Esophagus squamous epithelium (tissue), 4 donors: ENCODE measurements around the gene PBRM1.
A peak's percentile ranks its signal among the peaks of the same experiment; 100 is the strongest.

Experiments
- CTCF ChIP-seq, 6 experiments: fragments of 450-650 bp in 4 of 6; fragments of 200-600 bp in 2 of 6; sonication (generic) in 2 of 6; IDR thresholded peaks; one replicate each; pipeline ENCODE4 v1.5.1; 2016 to 2019; ENCODE audit warnings: antibody characterized with exemption in 6 of 6, mild to moderate bottlenecking in 4 of 6, moderate library complexity in 4 of 6
- POLR2A ChIP-seq, 4 donors: fragments of 450-650 bp; IDR thresholded peaks; one replicate each; pipeline ENCODE4 v1.6.1; 2017; ENCODE audit warnings: antibody characterized with exemption in 4 of 4, mild to moderate bottlenecking in 4 of 4, moderate library complexity in 3 of 4

GRCh38 chr3:52705438-52705687 lies 19.6 kb upstream of the PBRM1 start:
- TF ChIP-seq CTCF (IDR thresholded peaks at IDR 0.05) (no peak), POLR2A (IDR thresholded peaks at IDR 0.05) (peak in 1 of 4 donors; percentile 57)
